Stimulated activated effector memory CD8-positive, alpha-beta T cell treated with anti-CD3 and anti-CD28 coated beads, Interleukin-12 subunit alpha, Interleukin-12 subunit beta, amount 100 ng/mL, for 72 hours (primary cell): ENCODE data around the gene MZB1.
"Not testable (repeated sequence)": the region's sequence is repeated elsewhere in the genome, so short reads cannot be mapped to it uniquely, and the experiment has no call there.

Experiments used
- ATAC-seq: fragments of 150-1000 bp; cut with Tn5 transposase; 2 replicates; pipeline ENCODE4 v1.10.0; 2021
- DNase-seq, 2 donors: peaks; one replicate each; pipeline ENCODE4 v3.0.0; 2021 to 2022; ENCODE audit warnings: low spot score in 2 of 2
- H3K27ac Mint-ChIP-seq: one replicate; pipeline ENCODE4 v1.8.0; 2022; ENCODE audit warnings: mild to moderate bottlenecking, mixed read lengths
- H3K36me3 Mint-ChIP-seq: one replicate; pipeline ENCODE4 v1.8.0; 2022; ENCODE audit warnings: mild to moderate bottlenecking, mixed read lengths
- H3K4me1 Mint-ChIP-seq: one replicate; pipeline ENCODE4 v1.8.0; 2022; ENCODE audit warnings: mixed read lengths
- H3K4me3 Mint-ChIP-seq: one replicate; pipeline ENCODE4 v1.8.0; 2022; ENCODE audit warnings: mild to moderate bottlenecking, mixed read lengths
- H3K9me3 Mint-ChIP-seq: one replicate; pipeline ENCODE4 v1.8.0; 2022; ENCODE audit warnings: mixed read lengths

Gene MZB1

DNA sequence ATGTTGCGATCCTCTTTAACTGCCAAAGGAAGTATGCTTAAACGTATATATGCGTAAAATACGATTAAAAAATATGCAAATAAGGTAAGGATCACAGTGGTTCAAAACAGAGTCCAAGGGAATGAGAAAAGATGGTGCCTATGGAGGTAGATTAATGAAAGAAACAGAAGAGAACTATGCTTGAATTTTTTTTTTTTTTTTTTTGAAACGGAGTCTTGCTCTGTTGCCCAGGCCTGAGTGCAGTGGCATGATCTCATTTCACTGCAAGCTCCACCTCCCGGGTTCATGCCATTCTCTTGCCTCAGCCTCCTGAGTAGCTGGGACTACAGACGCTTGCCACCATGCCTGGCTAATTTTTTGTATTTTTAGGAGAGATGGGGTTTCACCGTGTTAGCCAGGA lies 44.3 kb downstream of the MZB1 start:
- not testable (repeated sequence) for H3K4me3 Mint-ChIP-seq, H3K27ac Mint-ChIP-seq, H3K9me3 Mint-ChIP-seq, ATAC-seq, DNase-seq
- Mint-ChIP-seq H3K4me1 (peaks cover 53% of the 10 kb centered on the region), H3K36me3 (peaks cover 88% of the 10 kb centered on the region)

DNA sequence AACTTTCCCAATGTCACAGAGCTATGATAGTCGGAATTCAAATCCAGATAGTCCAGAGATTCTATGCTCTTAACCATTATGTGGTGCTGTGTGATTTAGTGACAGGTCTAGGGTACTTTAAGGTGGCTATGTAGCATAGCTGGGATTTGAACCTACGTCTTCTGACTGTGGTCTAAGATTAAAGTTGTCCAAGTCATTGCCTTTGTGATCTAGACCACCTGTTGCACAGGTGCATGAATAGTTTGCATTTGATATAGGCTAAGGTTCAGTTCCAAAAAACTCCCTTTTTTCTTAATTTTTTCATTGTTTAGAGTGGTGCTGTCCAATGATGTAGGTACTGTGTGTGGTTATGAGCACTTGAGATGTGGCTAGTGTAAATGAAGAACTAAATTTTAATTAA lies 45.5 kb downstream of the MZB1 start:
- H3K27ac Mint-ChIP-seq: no peak overlapping the region
- peak overlapping the region; percentile 98 for H3K4me3 Mint-ChIP-seq
- H3K4me1 Mint-ChIP-seq: peaks cover 53% of the 10 kb centered on the region
- peaks cover 78% of the 10 kb centered on the region for H3K36me3 Mint-ChIP-seq
- no peaks in the 10 kb centered on the region for H3K9me3 Mint-ChIP-seq
- DNase-seq (no peak), ATAC-seq (no peak)

DNA sequence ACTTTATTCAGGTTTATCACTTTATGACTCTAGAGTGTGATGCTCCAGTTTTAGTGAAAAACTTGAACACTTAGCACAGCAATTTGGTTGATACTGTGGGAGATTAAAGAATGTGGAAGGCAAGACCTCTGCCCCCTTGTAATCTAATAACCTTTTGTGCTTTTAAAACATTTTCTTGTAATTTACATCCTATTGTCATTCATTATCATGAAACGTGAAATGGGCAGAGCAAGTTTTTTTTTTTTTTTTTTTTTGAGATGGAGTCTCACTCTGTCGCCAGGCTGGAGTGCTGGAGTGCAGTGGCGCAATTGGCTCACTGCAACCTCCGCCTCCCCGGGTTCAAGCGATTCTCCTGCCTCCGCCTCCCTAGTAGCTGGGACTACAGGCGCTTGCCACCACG lies 46.2 kb downstream of the MZB1 start:
- ATAC-seq (no peak), DNase-seq (no peak)
- Mint-ChIP-seq H3K4me1 (peaks cover 46% of the 10 kb centered on the region), H3K27ac (peak overlapping the region; percentile 99), H3K36me3 (peaks cover 75% of the 10 kb centered on the region), H3K4me3 (peak overlapping the region; percentile 98), H3K9me3 (no peaks in the 10 kb centered on the region)

DNA sequence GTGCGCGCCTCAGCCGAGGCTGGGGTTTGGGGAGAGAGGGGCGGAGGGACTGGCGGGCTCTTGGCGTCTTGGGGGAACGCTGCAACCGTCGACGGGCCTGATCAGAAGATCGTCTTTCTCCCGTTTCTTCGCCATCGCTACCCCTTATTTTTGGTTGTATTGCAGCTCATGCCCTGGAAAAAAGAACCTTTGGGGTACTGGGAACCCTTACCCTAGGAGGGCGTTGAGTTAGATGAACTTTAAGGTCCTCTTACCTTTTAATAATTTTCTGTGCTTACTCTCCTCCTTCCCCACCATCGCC lies 47.3 kb downstream of the MZB1 start:
- Mint-ChIP-seq H3K9me3 (no peaks in the 10 kb centered on the region), H3K4me3 (peak overlapping the region; percentile 98), H3K36me3 (peaks cover 64% of the 10 kb centered on the region), H3K4me1 (peaks cover 45% of the 10 kb centered on the region), H3K27ac (peak overlapping the region; percentile 99)
- ATAC-seq (peak; percentile 77), DNase-seq (no peak)

- Mint-ChIP-seq H3K9me3 (no peaks in the 10 kb centered on the region), H3K27ac (peak within 1 kb of the TSS; percentile 99), H3K4me1 (peaks cover 45% of the 10 kb centered on the region), H3K36me3 (peaks cover 59% of the 10 kb centered on the region), H3K4me3 (peak within 1 kb of the TSS; percentile 98)
- DNase-seq (peak; percentile 85 to 97), ATAC-seq (peak; percentile 94)
Observed at GRCh38 chr5:139341689-139342422, 47.9 kb downstream of the MZB1 start, which contains the start of gene PAIP2. TSS of gene PAIP2 (plus strand) at chr5:139341854. CDS start at chr5:139363785, 21,931 bp downstream.

DNA sequence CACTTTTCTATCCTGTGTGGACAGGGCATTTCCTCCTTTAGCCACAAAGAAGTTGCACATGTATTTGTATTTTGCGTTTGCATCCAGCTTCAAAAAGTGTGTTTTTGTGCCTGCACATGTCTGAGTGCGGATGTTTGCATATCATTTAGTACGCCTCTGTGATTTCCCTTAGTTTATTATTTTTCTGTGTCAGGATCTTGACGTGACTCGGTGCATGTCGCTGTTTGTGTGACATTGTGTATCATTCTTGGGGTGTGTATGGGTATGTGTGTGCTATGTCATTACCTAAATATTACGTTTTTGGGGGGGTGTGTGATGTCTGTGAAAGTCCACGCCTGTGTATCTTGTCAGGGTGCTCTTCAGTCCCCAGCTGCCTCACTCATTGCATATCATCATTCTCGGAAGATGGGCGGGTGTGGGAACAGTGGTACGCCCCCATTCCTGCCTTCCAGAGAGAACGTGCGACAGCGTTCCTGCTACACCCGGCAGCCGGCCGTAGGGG lies 48.5 kb downstream of the MZB1 start:
- H3K4me3 Mint-ChIP-seq: peak overlapping the region; percentile 98
- no peaks in the 10 kb centered on the region for H3K9me3 Mint-ChIP-seq
- peaks cover 53% of the 10 kb centered on the region for H3K36me3 Mint-ChIP-seq
- ATAC-seq: no peak
- peak overlapping the region; percentile 99 for H3K27ac Mint-ChIP-seq
- DNase-seq: no peak
- peaks cover 45% of the 10 kb centered on the region for H3K4me1 Mint-ChIP-seq

DNA sequence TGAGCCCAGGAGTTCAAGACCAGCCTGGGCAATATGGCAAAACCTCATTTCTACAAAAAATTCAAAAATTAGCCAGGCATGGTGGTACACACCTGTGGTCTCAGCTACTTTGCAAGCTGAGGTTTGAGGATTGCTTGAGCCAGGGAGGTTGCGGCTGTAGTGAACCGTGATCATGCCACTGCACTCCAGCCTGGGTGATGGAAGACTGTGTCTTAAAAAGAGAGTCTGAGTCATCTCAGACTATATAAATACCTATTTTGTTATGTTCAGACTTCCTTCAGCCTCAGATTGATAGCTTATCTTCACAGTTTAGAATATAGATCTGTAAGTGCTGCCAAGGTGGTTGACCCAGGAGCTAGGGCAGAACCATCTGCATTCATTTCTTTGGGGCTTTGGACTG lies 49.7 kb downstream of the MZB1 start:
- Mint-ChIP-seq H3K4me1 (peaks cover 43% of the 10 kb centered on the region), H3K9me3 (no peaks in the 10 kb centered on the region), H3K27ac (no peak overlapping the region), H3K36me3 (peaks cover 47% of the 10 kb centered on the region), H3K4me3 (no peak overlapping the region)
- ATAC-seq (no peak), DNase-seq (peak in 1 of 2 donors; percentile 44)
